Hypothalamus (tissue), 51 donors: ENCODE results near the gene NRP2.
A peak's percentile ranks its signal among the peaks of the same experiment; 100 is the strongest.

Experiments
- DNase-seq, 51 donors: peaks; one replicate each; lab custom pipeline; 2025; lab: John Stamatoyannopoulos, UW

The NRP2 gene

DNA sequence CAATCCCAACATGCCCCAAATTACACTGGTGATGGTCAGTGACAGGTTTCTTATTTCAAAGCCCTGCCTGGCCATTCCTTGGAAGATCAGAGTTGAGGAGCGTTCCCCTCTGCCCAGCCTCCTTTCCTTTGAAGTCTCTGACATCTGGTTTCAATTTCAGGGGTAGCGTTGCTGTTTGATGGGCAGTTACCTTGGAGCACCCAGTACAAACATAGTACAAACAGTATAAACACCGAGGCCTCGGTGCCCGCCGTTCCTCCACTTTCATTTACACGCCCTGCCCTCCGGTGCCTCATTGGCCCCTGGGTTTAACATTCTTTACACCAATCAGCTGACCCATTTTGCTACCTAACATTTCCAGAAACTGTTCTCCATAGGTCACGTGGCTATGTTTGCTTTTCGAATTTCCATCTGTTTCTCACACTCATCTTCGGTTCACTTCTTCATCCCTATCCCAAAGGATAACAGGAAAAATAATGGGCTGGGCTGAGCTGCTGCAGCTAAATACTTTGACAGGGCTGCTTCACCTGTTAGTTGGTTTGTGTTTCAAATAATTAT, 65.6 kb downstream of the NRP2 start:
- DNase-seq, result no peak

DNA sequence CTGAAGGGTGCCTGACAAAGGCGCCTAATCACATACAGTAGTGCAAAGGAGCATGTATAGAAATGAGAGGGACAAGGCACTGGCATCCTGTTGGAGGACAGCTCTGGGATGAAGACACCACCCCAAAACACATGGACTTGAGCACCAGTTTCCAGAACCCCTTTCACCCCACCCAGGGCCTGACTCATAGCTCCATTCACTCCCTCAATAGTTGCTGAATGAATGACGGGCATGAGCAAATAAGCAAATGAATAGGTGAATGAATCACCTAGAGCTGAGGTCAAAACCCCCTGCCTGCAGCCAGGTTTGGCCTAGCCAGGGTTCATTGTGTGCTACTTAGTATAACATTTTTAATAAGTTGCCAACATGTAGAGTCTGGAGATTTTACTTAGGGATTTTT, 66.3 kb downstream of the NRP2 start:
- DNase-seq, result peak in 3 of 51 donors; percentile 11 to 55 (median 46)

DNA sequence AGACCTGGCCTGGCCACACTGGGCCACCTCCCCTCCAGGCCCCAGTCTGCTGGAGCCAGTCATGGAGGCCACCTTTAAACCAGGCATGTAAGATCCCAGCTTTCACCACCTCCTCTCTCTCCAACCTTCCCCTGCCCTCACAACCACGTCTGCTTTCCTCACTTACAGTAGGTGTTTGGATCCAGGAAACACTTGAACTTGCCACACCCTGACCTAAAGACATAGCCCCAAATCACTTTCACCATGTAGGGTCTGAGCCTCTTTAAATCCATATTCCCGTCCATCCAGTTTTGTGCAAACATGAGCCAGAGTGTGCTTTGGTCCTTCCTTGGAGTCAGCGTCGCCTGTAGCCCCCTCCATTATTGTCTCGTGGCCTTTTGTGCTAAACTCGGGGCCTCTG, 66.8 kb downstream of the NRP2 start:
- DNase-seq, result no peak

DNA sequence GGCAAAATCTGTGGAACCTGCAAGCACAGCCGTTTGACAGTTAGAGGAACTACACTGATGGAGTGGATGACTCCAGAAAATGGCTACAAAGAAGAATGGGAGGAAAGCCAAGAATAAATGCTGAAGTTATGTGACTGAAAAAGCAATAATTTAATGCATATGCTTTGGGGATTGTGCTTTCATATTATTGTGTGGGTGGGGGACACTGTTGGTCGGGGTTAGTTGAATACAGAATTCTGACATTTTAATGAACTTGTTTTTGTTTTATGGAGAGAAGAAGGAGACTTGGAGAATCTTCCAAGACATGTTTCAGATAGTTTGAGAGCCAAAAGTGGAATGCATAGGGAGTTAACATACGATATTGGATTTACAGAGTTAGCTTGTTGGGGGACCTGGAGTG, 68.5 kb downstream of the NRP2 start:
- DNase-seq, result no peak

DNA sequence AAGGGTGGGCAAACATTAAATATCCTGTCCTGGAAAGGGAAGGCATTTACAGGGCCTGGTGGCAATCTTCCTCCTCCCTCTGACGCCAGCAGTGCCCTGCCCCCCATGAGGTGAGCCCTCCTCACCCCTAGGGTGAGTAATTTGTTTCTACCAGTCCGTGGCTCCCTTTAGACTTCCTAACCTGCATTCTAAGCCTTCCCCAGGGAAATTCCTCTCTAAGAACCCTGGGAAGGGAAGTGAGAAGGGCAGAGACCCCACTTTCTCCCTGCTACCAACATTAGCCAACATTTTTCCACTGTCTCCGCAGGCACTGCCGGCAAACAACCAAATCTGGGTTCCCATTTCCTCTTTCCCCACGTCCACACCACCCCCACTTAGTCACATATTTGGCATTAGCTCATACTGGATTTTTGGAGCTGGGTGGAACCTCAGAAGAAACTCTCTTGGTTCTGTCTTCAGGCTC, 69.3 kb downstream of the NRP2 start:
- no peak for DNase-seq

DNA sequence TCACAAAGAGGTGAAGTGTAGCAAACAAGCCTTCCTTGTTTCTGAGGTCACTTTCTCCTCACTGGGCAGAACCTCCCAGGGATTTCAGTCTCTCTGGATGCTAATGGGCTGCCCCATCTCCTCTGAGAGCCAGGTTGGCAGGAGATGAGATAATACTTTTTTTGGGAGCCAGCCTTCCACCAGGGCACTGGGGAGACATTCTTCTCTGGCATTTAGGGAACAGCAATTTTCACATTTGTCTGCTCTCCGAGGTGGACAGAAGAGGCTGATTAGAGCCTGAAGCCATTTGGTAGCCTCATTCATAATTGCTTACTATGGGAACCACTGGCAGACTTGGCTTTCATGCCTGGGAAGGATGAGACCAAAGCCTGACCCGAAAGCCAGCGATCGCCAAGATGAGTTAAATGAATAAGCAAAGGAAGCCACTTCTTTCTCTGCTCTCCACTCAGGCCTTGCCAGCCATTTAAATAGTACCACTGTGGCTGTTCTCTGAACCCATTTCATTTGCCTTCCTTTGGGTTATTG, 70.1 kb downstream of the NRP2 start:
- DNase-seq, result peak in 13 of 51 donors; percentile 16 to 66 (median 51)

DNA sequence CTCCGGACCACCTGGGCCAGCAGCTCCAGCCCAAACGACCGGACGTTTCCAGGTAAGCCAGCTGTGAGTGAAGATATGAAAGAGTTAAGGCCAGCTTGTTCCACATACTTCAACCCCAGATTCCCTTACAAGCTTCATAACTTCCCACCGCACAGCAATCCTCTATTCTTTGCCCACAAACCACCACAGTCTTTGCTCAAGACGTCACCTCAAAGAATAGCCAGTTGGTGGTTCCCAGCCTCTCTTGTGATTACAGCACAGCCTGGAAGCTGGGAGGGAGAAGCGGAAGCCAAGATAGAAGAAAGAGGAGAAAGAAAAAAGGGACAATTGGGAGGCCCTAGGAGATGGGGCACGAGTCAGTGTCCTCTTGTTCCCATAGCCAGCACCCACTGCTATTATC, 70.6 kb downstream of the NRP2 start:
- peak in 3 of 51 donors; percentile 28 to 36 (median 36) for DNase-seq

DNA sequence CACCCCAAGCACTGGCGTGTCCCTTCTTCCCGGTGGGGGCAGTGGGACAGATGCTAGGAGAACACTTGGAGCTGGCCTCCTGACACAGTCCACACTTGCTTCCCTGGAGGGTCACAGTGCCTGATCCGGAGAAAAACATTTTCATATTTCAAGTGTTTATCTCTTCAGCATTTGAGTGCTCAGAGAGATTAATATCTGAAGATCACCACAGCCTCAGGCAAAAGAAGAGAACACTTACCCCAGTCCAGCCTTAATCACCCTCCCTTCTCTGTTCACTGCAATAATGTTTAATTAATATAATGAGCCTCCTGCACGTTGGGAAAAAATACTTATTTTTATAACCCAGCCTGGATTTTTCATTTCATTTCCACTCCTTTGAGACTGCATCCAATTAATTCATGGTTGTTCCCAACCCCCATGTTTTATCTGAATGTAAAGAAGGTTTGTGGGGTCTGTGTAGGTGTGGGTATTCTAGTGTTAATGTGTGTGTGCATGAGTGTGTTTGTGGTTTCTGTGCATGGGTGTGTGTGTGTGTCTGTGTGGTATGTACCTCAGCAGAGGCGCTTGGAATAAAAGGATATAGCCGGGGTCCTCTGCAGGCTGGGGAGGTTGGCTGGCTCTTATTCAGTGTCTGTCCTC, 72.1 kb downstream of the NRP2 start:
- DNase-seq, result no peak

DNA sequence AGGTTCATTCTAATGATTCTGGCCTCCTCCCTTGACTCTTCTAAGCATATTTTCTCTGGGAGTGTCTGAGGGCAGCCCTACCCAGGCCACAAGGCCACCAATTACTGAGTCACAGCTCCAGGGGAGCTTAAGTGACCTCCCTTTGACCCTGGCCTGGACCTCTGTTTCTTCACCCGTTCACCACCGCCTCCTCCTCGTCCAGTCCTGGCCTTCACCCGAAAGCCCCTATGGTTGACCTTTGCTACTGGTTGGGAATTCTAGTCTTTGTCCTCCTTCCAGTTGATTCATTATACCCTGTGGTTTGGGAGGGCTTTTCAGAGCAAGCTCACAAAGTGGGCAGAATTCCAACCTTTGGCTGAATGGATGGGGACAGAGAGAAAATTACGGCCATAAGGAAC, 72.6 kb downstream of the NRP2 start:
- peak in 2 of 51 donors; percentile 10 to 13 for DNase-seq

DNA sequence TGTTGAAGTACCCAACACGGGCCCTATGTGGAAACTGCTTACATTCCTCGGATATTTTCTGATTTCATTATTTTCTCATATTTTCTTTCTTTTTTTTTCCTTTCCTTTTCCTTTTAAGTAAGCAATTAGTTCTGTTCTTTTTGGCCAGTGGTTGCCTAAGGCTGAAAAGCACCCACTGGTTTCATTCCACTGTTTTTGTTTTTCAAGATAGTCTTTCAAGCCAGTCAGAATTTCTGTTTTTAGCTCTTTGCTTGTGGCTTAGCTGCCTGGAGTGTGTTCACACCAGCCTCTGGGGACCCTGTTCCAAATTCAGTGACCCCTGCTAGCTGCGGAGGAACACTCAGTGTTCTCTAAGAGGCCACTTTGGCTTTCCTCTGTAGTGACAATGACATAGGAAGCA, 73.6 kb downstream of the NRP2 start:
- peak in 4 of 51 donors; percentile 9 to 30 (median 16) for DNase-seq

DNA sequence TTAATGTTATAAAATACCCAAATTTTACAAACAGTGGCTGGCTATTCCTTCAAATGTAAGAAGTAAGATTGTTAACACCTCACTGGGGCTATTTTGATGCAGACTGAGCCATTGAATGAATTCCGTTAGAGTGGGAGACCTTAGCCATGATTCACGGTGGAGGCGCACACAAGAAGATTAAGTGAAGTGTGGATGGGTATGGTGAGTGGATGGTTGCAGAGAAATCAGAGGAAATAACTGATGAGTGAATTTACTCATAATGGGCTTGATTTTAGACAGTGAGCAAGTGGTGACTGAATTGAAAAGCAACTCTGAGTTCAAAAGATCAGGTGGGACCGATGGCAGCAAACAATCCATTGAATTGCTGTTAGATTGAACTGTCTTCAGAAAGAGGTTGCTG, 75.0 kb downstream of the NRP2 start:
- DNase-seq, result no peak

DNA sequence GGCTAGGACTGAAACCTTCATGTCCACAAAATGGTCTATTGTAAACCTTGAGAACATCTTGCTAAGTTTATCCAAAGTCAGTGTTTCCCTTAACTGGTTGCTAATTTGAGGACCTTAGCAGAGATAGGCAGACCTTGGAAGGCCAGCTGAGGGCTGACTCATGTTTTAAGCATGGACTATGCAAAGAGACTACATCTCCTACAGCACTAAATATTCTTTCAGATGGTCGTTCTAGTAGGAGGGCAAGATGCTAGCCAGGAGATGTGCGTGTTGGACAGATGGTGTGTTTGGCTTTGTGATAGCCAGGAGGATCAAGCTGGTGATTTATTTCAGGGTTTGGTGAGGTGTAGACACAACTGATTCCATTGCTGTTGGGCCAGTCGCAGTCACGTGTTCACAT, 75.8 kb downstream of the NRP2 start:
- DNase-seq, result no peak

DNA sequence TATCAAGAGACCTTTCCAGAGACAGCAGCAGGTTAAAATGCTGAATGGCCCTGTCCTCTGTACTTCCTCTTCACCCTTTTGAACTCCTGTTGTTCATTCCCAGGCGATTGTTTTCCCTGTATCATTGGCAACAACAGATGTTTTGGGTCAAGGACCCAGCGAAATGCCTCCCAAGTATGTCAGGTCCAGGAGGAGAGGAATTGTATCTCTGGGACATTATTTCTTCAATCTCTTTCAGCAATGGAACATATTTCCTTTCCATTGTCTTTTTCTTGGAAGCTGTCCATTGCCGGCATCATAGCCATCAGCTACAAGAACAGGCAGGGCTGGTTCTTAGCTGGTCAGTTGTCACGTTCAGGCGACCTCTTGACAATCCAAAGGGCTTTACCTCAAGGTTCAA, 76.2 kb downstream of the NRP2 start:
- DNase-seq, result no peak

DNA sequence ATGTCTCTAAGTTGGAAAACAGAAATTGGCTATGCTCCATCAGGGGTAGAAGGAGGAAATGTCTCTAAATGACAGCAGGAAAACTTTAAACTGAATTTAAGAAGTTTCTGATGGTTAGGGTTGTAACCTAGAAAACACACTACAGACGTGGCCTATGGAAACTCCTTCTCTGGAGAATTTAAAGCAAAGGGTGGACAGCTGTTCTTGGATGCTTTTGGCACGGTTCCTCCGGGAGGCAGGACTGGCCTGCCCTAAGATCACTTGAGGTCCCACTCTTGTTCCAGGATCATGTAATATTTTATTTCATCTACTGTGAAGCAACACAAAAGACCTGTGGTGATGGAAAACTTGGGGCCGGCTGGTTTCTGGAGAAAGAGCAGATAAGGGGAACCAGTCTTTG, 77.0 kb downstream of the NRP2 start:
- no peak for DNase-seq

DNA sequence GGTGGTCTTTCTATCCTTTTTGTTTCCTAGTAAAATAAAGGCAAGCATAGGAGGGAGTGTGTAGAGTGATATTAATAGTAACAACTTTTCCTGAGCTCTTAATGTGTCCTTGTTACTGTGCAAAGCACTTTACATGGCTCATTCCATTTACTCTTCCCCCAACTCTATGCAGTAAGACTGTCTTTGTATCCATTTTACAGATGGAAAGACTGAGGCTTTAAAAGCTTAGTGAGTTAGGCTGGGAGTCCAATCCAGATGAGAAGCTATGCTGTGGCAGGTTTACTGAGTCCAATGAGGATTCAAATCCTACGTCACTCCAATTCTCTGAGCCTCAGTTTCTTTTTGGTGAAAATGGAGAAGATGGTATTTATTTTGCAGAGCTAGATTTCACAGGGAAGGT, 77.4 kb downstream of the NRP2 start:
- no peak for DNase-seq

DNA sequence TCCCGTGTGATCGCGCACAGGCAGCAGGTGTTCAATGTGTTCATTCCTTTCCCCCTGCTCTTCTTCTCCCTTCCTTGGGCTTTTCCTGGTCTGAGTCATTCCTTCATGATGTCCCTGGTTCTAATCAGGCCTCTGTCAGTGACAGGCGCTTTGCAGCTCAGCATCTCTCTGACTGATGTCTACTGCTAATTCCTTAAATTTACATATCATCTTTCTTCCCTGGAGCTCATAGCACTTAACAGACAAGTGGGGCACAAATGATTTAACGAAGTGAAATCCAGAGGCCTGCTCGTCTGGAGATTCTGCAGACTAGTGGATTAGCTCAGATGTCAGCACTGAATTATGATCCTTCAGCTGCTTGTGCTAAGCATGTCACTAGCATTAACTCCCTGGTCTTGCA, 77.9 kb downstream of the NRP2 start:
- DNase-seq, result no peak

DNA sequence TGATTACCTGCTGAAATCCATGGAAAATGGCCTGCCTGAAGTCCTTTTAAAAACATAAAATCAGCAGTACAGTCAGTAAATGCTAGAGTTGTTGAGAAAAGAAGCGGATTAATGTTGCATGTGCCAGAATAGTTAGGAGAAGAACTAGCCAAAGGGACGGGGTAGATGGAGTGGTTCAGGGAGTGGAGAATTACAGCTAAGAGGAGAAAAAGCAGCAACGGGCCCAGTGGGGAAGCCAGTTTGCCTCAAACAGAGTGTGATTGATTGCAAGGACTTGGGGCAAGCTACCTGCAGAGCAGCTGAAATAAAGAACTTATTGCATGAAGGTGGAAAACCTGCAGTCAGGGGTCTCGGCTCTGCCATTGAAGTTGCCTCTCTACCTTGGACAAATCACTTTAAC, 79.1 kb downstream of the NRP2 start:
- DNase-seq, result no peak

DNA sequence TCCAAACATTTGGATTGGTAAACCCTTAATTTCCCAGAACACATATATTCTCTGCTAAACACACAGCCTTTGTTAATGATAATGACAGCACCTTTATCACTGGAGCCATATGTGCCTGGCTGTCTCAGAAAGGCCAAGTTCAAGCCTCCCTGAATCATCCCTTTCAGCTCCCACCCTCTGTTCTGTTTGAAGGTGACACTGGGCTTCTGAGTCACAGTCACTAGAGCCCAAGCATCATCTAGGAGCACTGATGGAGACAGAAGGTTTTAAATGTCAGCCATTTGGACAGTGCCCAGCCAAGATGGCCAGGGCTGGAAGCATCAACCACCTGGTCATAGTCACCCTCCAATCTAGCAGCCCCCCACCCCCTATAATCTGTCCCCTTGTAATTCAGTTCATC, 80.6 kb downstream of the NRP2 start:
- DNase-seq, result no peak

DNA sequence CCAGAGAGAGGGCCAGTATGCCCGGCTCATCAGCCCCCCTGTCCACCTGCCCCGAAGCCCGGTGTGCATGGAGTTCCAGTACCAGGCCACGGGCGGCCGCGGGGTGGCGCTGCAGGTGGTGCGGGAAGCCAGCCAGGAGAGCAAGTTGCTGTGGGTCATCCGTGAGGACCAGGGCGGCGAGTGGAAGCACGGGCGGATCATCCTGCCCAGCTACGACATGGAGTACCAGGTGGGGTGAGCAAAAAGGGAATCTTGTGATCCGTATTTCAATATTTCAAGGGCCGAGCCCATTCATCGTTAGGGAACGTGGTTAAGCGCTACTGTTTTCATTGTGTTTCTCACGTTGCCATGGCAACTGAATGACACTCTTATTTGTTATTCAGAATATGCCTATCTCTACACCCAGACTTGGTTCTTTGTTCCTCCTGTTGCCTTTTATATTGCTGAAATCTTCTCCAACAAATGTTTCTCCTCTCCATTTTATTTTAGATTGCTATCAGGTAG, 81.5 kb downstream of the NRP2 start:
- DNase-seq, result peak in 42 of 51 donors; percentile 11 to 75 (median 34)

DNA sequence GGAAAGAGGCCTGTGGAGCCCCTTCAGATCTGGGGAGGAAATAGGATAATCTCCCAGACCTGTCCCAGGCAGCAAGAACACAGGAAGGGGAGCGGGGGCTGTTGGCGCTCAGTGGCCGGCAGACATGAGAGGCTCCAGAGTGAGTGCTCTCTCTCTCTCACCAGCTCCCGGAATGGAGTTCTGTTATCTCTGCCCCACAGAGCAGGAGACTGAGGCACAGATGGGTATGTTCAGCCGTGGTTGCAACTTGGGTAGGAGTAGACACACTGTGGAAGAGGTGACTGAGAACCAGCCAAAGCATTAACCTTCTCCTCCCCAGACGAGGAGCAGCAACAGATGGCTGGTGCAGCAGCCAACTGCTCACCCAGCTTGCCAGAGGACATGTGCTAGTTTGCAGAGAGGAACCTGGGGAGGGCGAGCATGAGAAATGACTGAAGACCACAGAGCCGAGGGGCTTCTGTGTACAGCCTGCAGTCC, 82.0 kb downstream of the NRP2 start:
- no peak for DNase-seq

DNA sequence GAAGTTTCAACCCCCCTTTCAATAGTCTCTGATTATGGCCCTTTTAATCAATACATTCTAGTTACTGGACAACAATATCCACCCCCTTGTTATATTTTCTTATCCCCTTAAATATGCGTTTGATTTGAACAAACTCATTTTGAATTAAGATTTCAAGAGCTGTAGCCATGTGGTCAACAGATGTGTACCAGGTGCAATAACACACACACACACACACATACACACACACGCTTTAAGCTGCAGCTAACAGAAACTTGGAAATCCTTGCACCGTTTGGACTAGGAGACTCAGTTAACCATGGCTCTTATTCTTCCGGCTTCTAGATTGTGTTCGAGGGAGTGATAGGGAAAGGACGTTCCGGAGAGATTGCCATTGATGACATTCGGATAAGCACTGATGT, 82.8 kb downstream of the NRP2 start:
- DNase-seq, result no peak

DNA sequence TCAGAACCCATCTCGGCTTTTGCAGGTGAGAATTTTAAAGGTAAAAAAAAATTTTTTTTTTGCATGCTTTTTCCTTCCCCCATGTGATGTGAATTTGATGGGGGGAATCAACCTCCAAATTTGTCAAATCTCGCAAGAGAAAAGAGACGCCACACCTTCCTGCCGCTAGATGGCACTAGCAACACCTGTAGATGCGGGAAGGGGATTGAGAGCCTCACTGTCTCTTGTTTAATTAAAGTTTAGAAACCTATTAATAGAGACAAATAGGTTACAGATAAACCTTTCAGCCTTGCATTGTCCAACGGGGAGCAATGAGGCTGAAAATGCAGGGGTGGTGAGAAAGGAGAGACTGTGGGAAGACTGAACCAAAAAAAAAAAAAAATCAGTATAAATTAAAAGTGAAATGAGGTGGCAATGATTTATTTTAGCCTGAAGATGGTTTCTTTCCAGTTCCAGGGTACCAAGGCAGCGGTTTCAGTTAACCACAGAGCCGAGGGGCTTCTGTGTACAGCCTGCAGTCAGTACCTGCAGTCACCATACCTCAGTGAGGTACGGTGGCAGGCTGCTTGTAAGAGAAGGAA, 84.6 kb downstream of the NRP2 start:
- peak in 29 of 51 donors; percentile 7 to 66 (median 31) for DNase-seq
